H1 (cell line): ENCODE data around the gene TNS3. TPM values are rescaled to one million over a fixed set of nuclear protein-coding genes. Genes with fewer than 3 reads are reported as not detected.

ENCODE experiments used
- CTCF ChIA-PET: fragments of 300-600 bp; sonication (Branson Sonifier 250); formaldehyde crosslinking; loops from one replicate; lab custom pipeline; 2021; ENCODE audit not compliant: partially characterized antibody; lab: Charles Lee
- POLR2A ChIA-PET: fragments of 300-600 bp; sonication (Branson Sonifier 250); formaldehyde crosslinking; loops from one replicate; lab custom pipeline; 2021; ENCODE audit warnings: inconsistent platforms; ENCODE audit not compliant: partially characterized antibody; lab: Charles Lee
- DNase-seq, 2 experiments: peaks; one replicate each; pipeline versions ENCODE4 v3.0.0 to v3.0.0-alpha.2; 2010 to 2022; ENCODE audit warnings: low spot score in 2 of 2, low read depth in 1 of 2, mixed read lengths in 1 of 2
- FAIRE-seq: peaks from 2 replicates; lab custom pipeline; 2011; peaks lifted over from hg19 to GRCh38; lab: Jason Lieb, UNC
- H2AFZ ChIP-seq: 2 replicates; pipeline ENCODE4 v1.8.1; 2012; ENCODE audit warnings: low read length, inconsistent platforms
- H2AK5ac ChIP-seq: 2 replicates; pipeline ENCODE4 v1.6.1; 2013; ENCODE audit warnings: low read depth, low read length
- H2BK120ac ChIP-seq: replicated peaks from 2 replicates; pipeline ENCODE3; 2013; ENCODE audit warnings: low read depth, low read length, inconsistent platforms
- H2BK12ac ChIP-seq: 2 replicates; pipeline ENCODE4 v1.6.1; 2013; ENCODE audit warnings: low read depth, low read length
- H2BK15ac ChIP-seq: 2 replicates; pipeline ENCODE4 v1.6.1; 2013; ENCODE audit warnings: low read length
- H2BK20ac ChIP-seq: 2 replicates; pipeline ENCODE4 v1.6.1; 2013; ENCODE audit warnings: low read length
- H2BK5ac ChIP-seq: 2 replicates; pipeline ENCODE4 v1.6.1; 2013; ENCODE audit warnings: low read depth, low read length
- H3K14ac ChIP-seq: 2 replicates; pipeline ENCODE4 v1.6.1; 2013; ENCODE audit warnings: inconsistent platforms; ENCODE audit not compliant: insufficient read length
- H3K18ac ChIP-seq: 2 replicates; pipeline ENCODE4 v1.6.1; 2013; ENCODE audit warnings: low read length; ENCODE audit errors: extremely low read depth
- H3K23ac ChIP-seq: 2 replicates; pipeline ENCODE4 v1.6.1; 2013; ENCODE audit warnings: inconsistent platforms; ENCODE audit not compliant: insufficient read length
- H3K23me2 ChIP-seq: 2 replicates; pipeline ENCODE4 v1.6.1; 2013; ENCODE audit warnings: low read depth, low read length
- H3K27ac ChIP-seq: 2 replicates; pipeline ENCODE4 v1.6.1; 2011; ENCODE audit warnings: low read depth, low read length, inconsistent platforms
- H3K27me3 ChIP-seq, 4 experiments: replicated peaks in 1 of 4; 1 replicate in 1 of 4; 2 replicates in 3 of 4; pipeline versions ENCODE4 v1.6.1 to v1.8.1; 2011 to 2013; ENCODE audit warnings: low read length in 3 of 4, mild to moderate bottlenecking in 3 of 4, inconsistent platforms in 2 of 4, mixed read lengths in 2 of 4, moderate library complexity in 1 of 4; ENCODE audit not compliant: control insufficient read depth in 3 of 4, insufficient read depth in 3 of 4; ENCODE audit errors: extremely low read depth in 1 of 4
- H3K36me3 ChIP-seq, 4 experiments: 2 replicates each; pipeline versions ENCODE4 v1.6.1 to v1.8.1; 2011 to 2013; ENCODE audit warnings: mild to moderate bottlenecking in 4 of 4, low read length in 3 of 4, moderate library complexity in 2 of 4, control low read depth in 1 of 4, inconsistent platforms in 1 of 4; ENCODE audit not compliant: insufficient read depth in 4 of 4, control insufficient read depth in 2 of 4
- H3K4ac ChIP-seq: replicated peaks from 2 replicates; pipeline ENCODE3; 2013; ENCODE audit warnings: low read length, low read depth, mixed read lengths, inconsistent platforms; ENCODE audit not compliant: insufficient read length
- H3K4me1 ChIP-seq, 4 experiments: replicated peaks in 1 of 4; 1 replicate in 1 of 4; 2 replicates in 3 of 4; pipeline versions ENCODE4 v1.6.1 to v1.8.1; 2011 to 2013; ENCODE audit warnings: low read length in 3 of 4, inconsistent platforms in 2 of 4, mixed read lengths in 1 of 4; ENCODE audit not compliant: insufficient read depth in 4 of 4, control insufficient read depth in 3 of 4
- H3K4me2 ChIP-seq, 2 experiments: 2 replicates each; pipeline versions ENCODE4 v1.6.1 to v1.8.1; 2011 to 2013; ENCODE audit warnings: low read depth in 2 of 2, low read length in 2 of 2, control low read depth in 1 of 2, inconsistent platforms in 1 of 2, mild to moderate bottlenecking in 1 of 2; ENCODE audit not compliant: insufficient read depth in 1 of 2
- H3K4me3 ChIP-seq, 4 experiments: fragments of 200-600, 300-600 bp in 1 of 4; sonication (generic), shearing (Covaris generic), sonication (Bioruptor Twin) in 1 of 4; 2 replicates each; pipeline versions ENCODE4 v1.5.1 to v1.8.1; 2011 to 2016; ENCODE audit warnings: low read length in 4 of 4, low read depth in 3 of 4, control low read depth in 2 of 4, inconsistent platforms in 2 of 4, mild to moderate bottlenecking in 2 of 4, mixed read lengths in 1 of 4, moderate library complexity in 1 of 4; ENCODE audit not compliant: insufficient read depth in 2 of 4; ENCODE audit errors: extremely low read depth in 1 of 4
- H3K56ac ChIP-seq: replicated peaks from 2 replicates; pipeline ENCODE3; 2013; ENCODE audit warnings: low read depth, mild to moderate bottlenecking, mixed read lengths, low read length, inconsistent platforms; ENCODE audit not compliant: insufficient read length
- H3K79me1 ChIP-seq: 2 replicates; pipeline ENCODE4 v1.6.1; 2013; ENCODE audit warnings: low read depth, low read length, control low read depth
- H3K79me2 ChIP-seq, 2 experiments: 2 replicates each; pipeline versions ENCODE4 v1.6.1 to v1.8.1; 2012 to 2013; ENCODE audit warnings: low read length in 2 of 2, mild to moderate bottlenecking in 2 of 2, inconsistent platforms in 1 of 2; ENCODE audit not compliant: insufficient read depth in 2 of 2, control insufficient read depth in 1 of 2
- H3K9ac ChIP-seq, 4 experiments: replicated peaks in 1 of 4; 1 replicate in 1 of 4; 2 replicates in 3 of 4; pipeline versions ENCODE4 v1.6.1 to v1.8.1; 2011 to 2013; ENCODE audit warnings: low read depth in 3 of 4, low read length in 3 of 4, control low read depth in 2 of 4, mild to moderate bottlenecking in 2 of 4, moderate library complexity in 2 of 4, inconsistent platforms in 1 of 4; ENCODE audit errors: extremely low read depth in 1 of 4
- H3K9me3 ChIP-seq, 2 experiments: 2 replicates each; pipeline versions ENCODE4 v1.6.1 to v1.8.1; 2012 to 2013; ENCODE audit warnings: mild to moderate bottlenecking in 2 of 2, moderate library complexity in 2 of 2, control low read depth in 1 of 2, inconsistent platforms in 1 of 2, low read depth in 1 of 2, low read length in 1 of 2, mixed read lengths in 1 of 2; ENCODE audit not compliant: insufficient read depth in 2 of 2
- H4K20me1 ChIP-seq, 2 experiments: replicated peaks in 1 of 2; 2 replicates each; pipeline versions ENCODE3 to v1.8.1; 2011 to 2013; ENCODE audit warnings: inconsistent platforms in 2 of 2, low read length in 2 of 2, mild to moderate bottlenecking in 1 of 2; ENCODE audit not compliant: insufficient read depth in 2 of 2, control insufficient read depth in 1 of 2
- H4K5ac ChIP-seq: 2 replicates; pipeline ENCODE4 v1.6.1; 2013; ENCODE audit warnings: low read length, low read depth, mixed read lengths, inconsistent platforms; ENCODE audit not compliant: insufficient read length
- H4K8ac ChIP-seq: 2 replicates; pipeline ENCODE4 v1.8.0; 2013; ENCODE audit warnings: mild to moderate bottlenecking, moderate library complexity, low read length, inconsistent platforms; ENCODE audit not compliant: insufficient read depth; ENCODE audit errors: extremely low read depth
- H4K91ac ChIP-seq: replicated peaks from 2 replicates; pipeline ENCODE3; 2013; ENCODE audit warnings: low read length, mixed read lengths, inconsistent platforms; ENCODE audit not compliant: insufficient read length
- BCL11A ChIP-seq, 2 experiments: IDR thresholded peaks; one replicate each; pipeline ENCODE4 v1.6.1; 2011; ENCODE audit warnings: low read depth in 2 of 2, low read length in 2 of 2, mild to moderate bottlenecking in 2 of 2
- CEBPB ChIP-seq: IDR thresholded peaks from 2 replicates; pipeline ENCODE4 v1.6.1; 2012; ENCODE audit warnings: low read depth, low read length
- KDM1A ChIP-seq: fragments of 200-600, 300-600 bp; sonication (generic); IDR thresholded peaks from 2 replicates; pipeline ENCODE4 v1.7.1; 2016; ENCODE audit warnings: mild to moderate bottlenecking, low read length, borderline replicate concordance
- NRF1 ChIP-seq: IDR thresholded peaks from 2 replicates; pipeline ENCODE4 v1.6.1; 2011; ENCODE audit warnings: mild to moderate bottlenecking, low read depth, low read length, improper control_type of control experiment
- POU5F1 ChIP-seq: IDR thresholded peaks from 2 replicates; pipeline ENCODE4 v1.6.1; 2011; ENCODE audit warnings: low read depth, mild to moderate bottlenecking, low read length, moderate library complexity
- RBBP5 ChIP-seq: IDR thresholded peaks from 2 replicates; pipeline ENCODE4 v1.7.1; 2012; ENCODE audit warnings: low read depth, mild to moderate bottlenecking, inconsistent platforms, low read length, moderate library complexity, borderline replicate concordance
- SAP30 ChIP-seq: fragments of 300-600 bp; sonication (generic); IDR thresholded peaks from 2 replicates; pipeline ENCODE4 v1.7.1; 2012; ENCODE audit warnings: low read length, moderate library complexity, mild to moderate bottlenecking, inconsistent platforms; ENCODE audit not compliant: insufficient read depth, insufficient replicate concordance
- SUZ12 ChIP-seq: fragments of 200-600 bp; sonication (generic); IDR thresholded peaks from 2 replicates; pipeline ENCODE4 v1.6.1; 2012; ENCODE audit warnings: mild to moderate bottlenecking, inconsistent platforms, low read length, moderate library complexity, mixed read lengths
- WGBS, 2 experiments: shearing (Covaris generic) in 1 of 2; methylation state at CpG; one replicate each; pipeline versions ENCODE4 v1.1.6 to v1.1.7; 2013 to 2015; ENCODE audit warnings: low lambda C conversion rate in 2 of 2, mixed read lengths in 2 of 2, inconsistent platforms in 1 of 2, low coverage in 1 of 2, missing lambda C conversion rate in 1 of 2; ENCODE audit not compliant: insufficient replicate concordance in 2 of 2, insufficient coverage in 1 of 2, insufficient read length in 1 of 2; ENCODE audit errors: extremely low coverage in 1 of 2, missing lambda C conversion rate in 1 of 2; 5-methylcytosine and 5-hydroxymethylcytosine counted together
- polyA plus RNA-seq, 7 experiments: library from polyadenylated mRNA; depleted of rRNA in 3 of 7; stranded (reverse) in 5 of 7; unstranded in 2 of 7; fragments of >200 nt in 5 of 7; fragments of 200-250 nt in 2 of 7; gene quantifications; 1 replicate in 5 of 7; 2 replicates in 1 of 7; 4 replicates in 1 of 7; pipeline versions ENCODE4 v1.2.1 to v1.2.3, GENCODE V29; 2011 to 2013; ENCODE audit warnings: missing spikeins in 2 of 7, mixed read lengths in 2 of 7
- total RNA-seq: library from RNA; stranded (reverse); fragmentation: NEBNext Ultra II Directional; extraction: Animal tissue kit (Norgen Biotek cat#: 25700); gene quantifications from 2 replicates; pipeline ENCODE4 v1.2.1, GENCODE V29; 2021
- TF ChIP-seq, protein P1 (sequence below): IDR thresholded peaks from 2 replicates; pipeline ENCODE4 v1.6.1; 2011; ENCODE audit warnings: low read depth, mild to moderate bottlenecking, low read length; ENCODE audit not compliant: insufficient read depth
- TF ChIP-seq, protein P2 (sequence below), 3 experiments: IDR thresholded peaks; 1 replicate in 2 of 3; 2 replicates in 1 of 3; pipeline versions ENCODE4 v1.5.1 to v1.6.1; 2011; ENCODE audit warnings: low read length in 3 of 3, mild to moderate bottlenecking in 3 of 3, inconsistent platforms in 2 of 3, low read depth in 1 of 3, moderate library complexity in 1 of 3; ENCODE audit not compliant: insufficient read depth in 1 of 3; ENCODE audit errors: control extremely low read depth in 1 of 3

TNS3 gene
- total and polyA plus RNA-seq, 2 of the 8 experiments (the other 6 are each of a cell fraction or from before 2014, with no cell fraction given): 11.9 to 24.2 TPM

DNA sequence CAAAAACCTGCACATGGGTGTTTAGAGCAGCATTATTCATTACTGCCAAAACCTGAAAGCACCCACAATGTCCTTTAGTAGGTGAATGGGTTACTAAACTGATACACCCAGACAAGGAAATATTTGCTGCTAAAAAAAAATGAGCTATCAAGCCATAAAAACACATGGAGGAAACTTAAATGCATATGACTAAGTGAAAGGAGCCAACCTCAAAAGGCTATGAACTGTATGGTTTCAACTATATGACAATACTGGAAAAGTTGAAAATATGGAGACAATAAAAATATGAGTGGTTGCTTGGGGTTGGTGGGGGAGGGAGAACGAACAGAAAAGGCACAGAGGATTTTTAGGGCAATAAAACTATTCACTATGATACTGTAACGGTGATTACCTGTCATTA lies 291.0 kb downstream of the TNS3 start:
- Histone ChIP-seq H3K56ac (no peak overlapping the region), H3K18ac (no peak overlapping the region), H2AK5ac (no peak overlapping the region), H3K79me1 (no peaks in the 10 kb centered on the region), H3K14ac (no peak overlapping the region), H3K4ac (no peak overlapping the region), H3K27ac (no peak overlapping the region), H4K91ac (no peak overlapping the region), H4K5ac (no peak overlapping the region), H3K23ac (no peak overlapping the region), H2BK12ac (no peak overlapping the region), H3K4me3 (no peak overlapping the region), H2BK20ac (no peak overlapping the region), H3K9me3 (no peaks in the 10 kb centered on the region), H4K8ac (no peak overlapping the region), H2BK15ac (no peak overlapping the region), H3K9ac (no peak overlapping the region), H3K27me3 (no peaks in the 10 kb centered on the region), H3K36me3 (peaks cover 0 to 17% (median 12%) of the 10 kb centered on the region in 4 experiments; a peak in 6 of 8 replicates), H2BK5ac (no peak overlapping the region), H3K4me1 (no peaks in the 10 kb centered on the region), H3K23me2 (no peaks in the 10 kb centered on the region), H4K20me1 (peaks cover 0 to 2% of the 10 kb centered on the region in 2 experiments), H3K79me2 (no peaks in the 10 kb centered on the region), H3K4me2 (no peak overlapping the region), H2BK120ac (no peak overlapping the region), H2AFZ (no peak overlapping the region)
- WGBS, 2 experiments: 93% methylated on average over 2 of the region's 2 CpGs; no CpG with 5 or more reads in 1 of the 2 experiments
- CTCF ChIA-PET: interaction anchor here (1.2 to 3.2 kb wide), 2 partner anchors 10 to 35 kb away, joined by 3 to 12 read pairs; no protein-coding TSS in a partner anchor
- FAIRE-seq (no peak), DNase-seq (no peak)
- POLR2A ChIA-PET: no interaction called here
- TF ChIP-seq SAP30 (no peak), CEBPB (no peak), KDM1A (no peak), POU5F1 (no peak), BCL11A (IDR thresholded peaks at IDR 0.05; ENCODE audit: low read depth in 2 of 2, low read length in 2 of 2) (no peak), SUZ12 (no peak), RBBP5 (no peak), NRF1 (no peak)
- TF ChIP-seq, protein P1, sequence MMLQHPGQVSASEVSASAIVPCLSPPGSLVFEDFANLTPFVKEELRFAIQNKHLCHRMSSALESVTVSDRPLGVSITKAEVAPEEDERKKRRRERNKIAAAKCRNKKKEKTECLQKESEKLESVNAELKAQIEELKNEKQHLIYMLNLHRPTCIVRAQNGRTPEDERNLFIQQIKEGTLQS: no peak
- TF ChIP-seq, protein P2, sequence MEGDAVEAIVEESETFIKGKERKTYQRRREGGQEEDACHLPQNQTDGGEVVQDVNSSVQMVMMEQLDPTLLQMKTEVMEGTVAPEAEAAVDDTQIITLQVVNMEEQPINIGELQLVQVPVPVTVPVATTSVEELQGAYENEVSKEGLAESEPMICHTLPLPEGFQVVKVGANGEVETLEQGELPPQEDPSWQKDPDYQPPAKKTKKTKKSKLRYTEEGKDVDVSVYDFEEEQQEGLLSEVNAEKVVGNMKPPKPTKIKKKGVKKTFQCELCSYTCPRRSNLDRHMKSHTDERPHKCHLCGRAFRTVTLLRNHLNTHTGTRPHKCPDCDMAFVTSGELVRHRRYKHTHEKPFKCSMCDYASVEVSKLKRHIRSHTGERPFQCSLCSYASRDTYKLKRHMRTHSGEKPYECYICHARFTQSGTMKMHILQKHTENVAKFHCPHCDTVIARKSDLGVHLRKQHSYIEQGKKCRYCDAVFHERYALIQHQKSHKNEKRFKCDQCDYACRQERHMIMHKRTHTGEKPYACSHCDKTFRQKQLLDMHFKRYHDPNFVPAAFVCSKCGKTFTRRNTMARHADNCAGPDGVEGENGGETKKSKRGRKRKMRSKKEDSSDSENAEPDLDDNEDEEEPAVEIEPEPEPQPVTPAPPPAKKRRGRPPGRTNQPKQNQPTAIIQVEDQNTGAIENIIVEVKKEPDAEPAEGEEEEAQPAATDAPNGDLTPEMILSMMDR (IDR thresholded peaks at IDR 0.05; ENCODE audit: control extremely low read depth in 1 of 3, insufficient read depth in 1 of 3, low read depth in 1 of 3, low read length in 3 of 3): no peak
